ENCODE measurements around the gene NES.

NES gene

GRCh38 chr1:156662005-156662799 lies 15.0 kb downstream of the NES start:
- DNase-seq (ENCODE audit: low read depth in 2 of 2): no peak

DNA sequence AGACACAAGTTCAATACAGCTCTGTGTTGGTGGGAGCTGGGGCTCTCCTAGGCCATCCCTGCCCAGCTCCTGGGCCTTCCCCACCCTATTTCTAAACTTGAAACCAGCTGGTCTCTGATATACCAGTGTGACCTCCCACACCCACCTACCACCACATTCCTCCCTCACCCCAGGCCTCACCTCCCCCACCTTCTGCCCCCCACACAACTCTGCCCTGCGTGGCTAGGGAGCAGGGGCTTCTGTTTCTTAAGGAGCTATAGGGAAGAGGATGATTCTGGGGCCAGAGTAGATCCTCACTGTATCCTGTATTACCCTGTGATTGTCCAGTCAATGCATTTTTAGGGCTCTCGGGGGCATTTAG lies 16.5 kb downstream of the NES start:
- DNase-seq (ENCODE audit: low read depth in 2 of 2): no peak

DNA sequence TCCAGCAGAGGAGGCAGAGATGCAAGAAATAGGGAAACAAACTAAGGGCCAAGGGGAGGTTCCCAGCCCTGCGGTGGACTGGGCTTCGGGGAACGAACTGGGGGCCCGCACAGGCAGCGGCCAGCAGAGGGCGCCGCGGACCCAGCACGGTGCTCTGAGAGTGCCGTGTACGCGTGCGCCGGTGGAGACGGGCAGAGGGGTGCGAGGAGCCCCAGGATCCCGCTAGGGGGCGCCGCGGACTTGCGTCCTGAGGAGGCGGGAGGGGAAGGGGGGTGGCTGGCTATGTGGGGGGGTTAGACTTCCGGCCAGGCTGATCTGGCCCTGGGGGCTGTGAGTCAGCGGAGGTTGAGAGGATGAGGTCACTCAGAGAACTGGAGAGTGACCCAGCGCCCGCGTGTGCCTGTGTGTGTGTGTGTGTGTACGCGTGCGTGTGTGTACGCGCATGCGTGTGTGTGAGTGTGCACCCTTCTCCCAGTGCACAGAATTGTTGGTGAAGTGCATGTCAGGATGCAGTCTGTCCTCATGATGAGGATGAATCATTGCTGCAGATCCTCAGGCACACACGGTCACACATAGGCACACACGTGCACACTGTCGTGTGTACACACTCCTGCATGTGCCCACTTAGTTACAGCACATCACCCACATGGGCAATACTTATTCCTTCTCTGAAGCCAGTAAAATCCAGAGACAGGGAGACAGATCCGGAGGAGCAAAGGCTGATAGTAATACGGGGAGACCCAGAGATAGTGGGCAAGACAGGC lies 17.0 kb downstream of the NES start:
- peak; percentile 94 to 97 for DNase-seq (ENCODE audit: low read depth in 2 of 2)

GRCh38 chr1:156659661-156659987 lies 17.6 kb downstream of the NES start:
- DNase-seq (ENCODE audit: low read depth in 2 of 2): no peak

- no peak for DNase-seq (ENCODE audit: low read depth in 2 of 2)
Measured at GRCh38 chr1:156658945-156659574, 18.1 kb downstream of the NES start.

DNA sequence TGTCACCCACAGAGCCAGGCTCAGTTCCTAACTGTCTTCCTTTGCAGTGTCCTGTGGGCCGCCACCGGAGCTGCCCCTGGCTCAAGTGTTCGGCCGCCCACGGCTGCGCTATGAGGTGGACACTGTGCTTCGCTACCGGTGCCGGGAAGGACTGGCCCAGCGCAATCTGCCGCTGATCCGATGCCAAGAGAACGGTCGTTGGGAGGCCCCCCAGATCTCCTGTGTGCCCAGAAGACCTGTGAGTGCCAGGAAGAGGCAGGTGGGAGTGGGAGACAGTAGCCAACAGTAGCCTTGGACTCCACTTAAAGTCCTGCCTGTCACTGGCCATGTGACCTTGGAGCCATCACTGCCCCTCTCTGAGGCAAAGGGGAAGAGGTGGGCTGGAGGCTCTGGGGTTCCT lies 18.7 kb downstream of the NES start:
- DNase-seq (ENCODE audit: low read depth in 2 of 2): no peak

DNA sequence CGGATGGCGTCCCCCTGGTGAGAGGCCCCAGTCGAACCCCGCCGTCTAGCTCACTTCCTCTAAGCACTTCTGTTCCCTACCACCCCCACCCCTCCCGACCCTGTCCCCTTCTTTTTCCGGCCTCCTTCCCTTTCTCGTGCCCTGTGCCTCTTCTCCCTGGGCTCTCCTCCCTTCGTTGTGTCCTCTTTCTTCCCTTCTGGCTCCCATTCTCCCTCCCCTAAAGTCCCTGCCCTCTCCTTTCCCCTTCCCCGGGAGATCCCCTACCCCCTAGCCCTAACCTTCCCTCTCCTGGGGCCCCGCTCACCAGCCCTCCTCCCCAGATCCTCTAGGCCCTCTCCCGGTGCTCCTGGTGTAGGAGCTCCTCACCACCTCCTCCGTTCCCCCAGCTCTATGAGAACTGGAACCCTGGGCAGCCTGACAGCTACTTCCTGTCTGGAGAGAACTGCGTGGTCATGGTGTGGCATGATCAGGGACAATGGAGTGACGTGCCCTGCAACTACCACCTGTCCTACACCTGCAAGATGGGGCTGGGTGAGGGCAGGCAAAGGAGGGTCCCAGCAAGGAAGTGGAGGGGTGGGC lies 19.4 kb downstream of the NES start:
- no peak for DNase-seq (ENCODE audit: low read depth in 2 of 2)

- peak; percentile 66 to 71 for DNase-seq (ENCODE audit: low read depth in 2 of 2)
Measured at GRCh38 chr1:156656806-156657740, 20.1 kb downstream of the NES start.

DNA sequence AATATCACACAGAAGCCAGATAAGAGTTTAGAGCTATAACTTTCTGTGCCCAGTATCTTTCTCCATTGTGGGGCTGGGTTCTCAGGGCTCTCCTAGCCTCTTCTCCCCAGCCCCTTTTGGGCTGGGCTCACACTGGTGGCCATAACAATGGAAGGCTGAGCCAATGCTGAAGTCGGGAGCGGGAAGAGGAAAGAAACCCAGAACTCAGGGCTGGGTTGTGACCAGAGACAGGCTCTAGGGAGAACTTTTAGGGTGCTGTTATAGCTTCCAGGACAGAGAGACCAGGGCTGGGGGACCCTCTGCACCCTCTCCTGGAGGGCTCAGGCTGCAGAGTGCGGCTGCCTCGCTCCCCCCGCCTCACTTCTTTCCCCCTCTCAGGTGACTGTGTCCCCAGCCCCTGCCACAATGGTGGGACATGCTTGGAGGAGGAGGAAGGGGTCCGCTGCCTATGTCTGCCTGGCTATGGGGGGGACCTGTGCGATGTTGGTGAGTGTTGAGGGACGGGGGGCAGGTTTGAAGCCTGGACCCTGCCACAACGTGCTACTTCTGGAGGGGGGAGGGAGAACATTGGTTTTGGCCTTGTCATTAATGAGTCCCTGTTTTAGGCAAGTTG lies 21.2 kb downstream of the NES start:
- DNase-seq (ENCODE audit: low read depth in 2 of 2): no peak

- no peak for DNase-seq (ENCODE audit: low read depth in 2 of 2)
Measured at GRCh38 chr1:156655151-156655903, 21.9 kb downstream of the NES start.

DNA sequence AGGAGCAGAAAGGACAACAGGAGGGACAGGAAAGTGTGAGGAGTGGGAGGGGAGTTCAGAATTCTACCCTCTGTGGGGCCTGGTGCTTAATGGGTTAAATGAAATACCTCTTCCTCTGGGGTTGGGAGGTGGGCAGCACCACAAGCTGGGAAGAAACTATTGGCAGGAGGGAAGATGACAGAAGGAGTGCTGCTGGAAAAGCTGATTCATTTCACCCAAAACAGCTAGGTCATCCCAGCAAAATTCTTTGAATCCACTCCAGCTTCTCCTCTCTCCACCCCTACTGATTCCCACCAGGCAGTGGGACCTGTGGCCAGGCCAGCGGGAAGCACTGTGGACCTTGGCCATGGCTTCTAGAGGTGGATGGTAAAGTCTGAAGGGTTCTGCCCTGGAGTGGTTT lies 22.5 kb downstream of the NES start:
- DNase-seq (ENCODE audit: low read depth in 2 of 2): no peak

GRCh38 chr1:156652992-156653355 lies 24.2 kb downstream of the NES start:
- DNase-seq (ENCODE audit: low read depth in 2 of 2): no peak

GRCh38 chr1:156652131-156652991 lies 24.8 kb downstream of the NES start:
- DNase-seq (ENCODE audit: low read depth in 2 of 2): no peak

GRCh38 chr1:156648951-156649350 lies 28.3 kb downstream of the NES start:
- DNase-seq (ENCODE audit: low read depth in 2 of 2): no peak

GRCh38 chr1:156648496-156648895 lies 28.7 kb downstream of the NES start:
- DNase-seq (ENCODE audit: low read depth in 2 of 2): no peak

- no peak for DNase-seq (ENCODE audit: low read depth in 2 of 2)
Measured at GRCh38 chr1:156647351-156647750, 29.9 kb downstream of the NES start.

DNA sequence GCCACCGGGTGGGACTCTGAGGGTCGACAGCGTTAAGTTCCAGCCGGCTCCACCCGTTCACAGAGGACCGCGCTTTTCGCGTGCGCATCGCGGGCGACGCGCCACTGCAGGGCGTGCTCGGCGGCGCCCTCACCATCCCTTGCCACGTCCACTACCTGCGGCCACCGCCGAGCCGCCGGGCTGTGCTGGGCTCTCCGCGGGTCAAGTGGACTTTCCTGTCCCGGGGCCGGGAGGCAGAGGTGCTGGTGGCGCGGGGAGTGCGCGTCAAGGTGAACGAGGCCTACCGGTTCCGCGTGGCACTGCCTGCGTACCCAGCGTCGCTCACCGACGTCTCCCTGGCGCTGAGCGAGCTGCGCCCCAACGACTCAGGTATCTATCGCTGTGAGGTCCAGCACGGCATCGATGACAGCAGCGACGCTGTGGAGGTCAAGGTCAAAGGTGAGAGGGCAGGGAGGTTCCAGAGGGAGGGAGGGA lies 30.4 kb downstream of the NES start:
- no peak for DNase-seq (ENCODE audit: low read depth in 2 of 2)

GRCh38 chr1:156645666-156646065 lies 31.5 kb downstream of the NES start:
- DNase-seq (ENCODE audit: low read depth in 2 of 2): no peak

DNA sequence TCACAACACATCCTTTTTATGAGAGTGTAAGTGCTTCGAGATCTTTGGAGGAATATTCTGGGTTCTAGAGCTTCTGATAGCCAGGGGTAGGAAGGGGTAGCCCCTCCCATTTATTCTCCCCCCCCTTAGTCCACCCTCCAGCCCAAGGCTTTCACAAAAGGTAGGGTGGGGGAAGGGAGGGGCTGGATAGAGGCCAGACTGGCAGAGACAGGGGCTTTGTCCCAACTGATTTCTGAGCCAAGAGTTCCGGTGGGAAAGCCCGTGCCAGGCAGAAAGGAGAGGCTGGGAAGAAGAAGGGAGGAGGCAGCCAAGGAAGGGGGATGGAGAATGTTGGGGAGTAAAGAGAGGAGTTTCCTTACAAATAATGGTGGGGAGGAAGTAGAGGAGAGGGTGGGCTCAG lies 32.2 kb downstream of the NES start:
- no peak for DNase-seq (ENCODE audit: low read depth in 2 of 2)
